A673 (cell line): ENCODE data around the gene CSTF3. TPM values are rescaled to one million over a fixed set of nuclear protein-coding genes. Genes with fewer than 3 reads are reported as not detected.

Experiments
- BruUV-seq: library from RNA; stranded (reverse); fragments of 400-500 nt; replicated peaks from 2 replicates; lab custom pipeline; 2021; lab: Mats Ljungman, UMichigan
- CTCF ChIA-PET: fragments of 300-600 bp; sonication (Branson Sonifier 250); formaldehyde crosslinking; loops from one replicate; lab custom pipeline; 2022; ENCODE audit warnings: antibody characterized with exemption; lab: Charles Lee
- POLR2A ChIA-PET: fragments of 300-600 bp; sonication (Branson Sonifier 250); formaldehyde crosslinking; loops from one replicate; lab custom pipeline; 2022; ENCODE audit warnings: antibody characterized with exemption; ENCODE audit not compliant: low non-redundant PET; lab: Charles Lee
- DNase-seq: peaks from one replicate; pipeline ENCODE4 v3.0.0-alpha.2; 2015; ENCODE audit warnings: low spot score
- H3K27ac ChIP-seq: fragments of 200-600 bp; sonication (generic); 2 replicates; pipeline ENCODE4 v1.5.1; 2016; ENCODE audit warnings: mixed run types, low read depth, mild to moderate bottlenecking, mixed read lengths, antibody characterized with exemption, low read length; ENCODE audit not compliant: poor library complexity, severe bottlenecking
- H3K27me3 ChIP-seq: fragments of 200-600 bp; sonication (generic); replicated peaks from 2 replicates; pipeline ENCODE4 v1.6.1; 2017; ENCODE audit warnings: mixed run types, low read depth, mild to moderate bottlenecking, mixed read lengths, antibody characterized with exemption, low read length; ENCODE audit not compliant: insufficient read depth, poor library complexity
- H3K36me3 ChIP-seq: fragments of 200-600 bp; sonication (generic); 2 replicates; pipeline ENCODE4 v1.6.1; 2016; ENCODE audit warnings: mixed run types, mild to moderate bottlenecking, mixed read lengths, antibody characterized with exemption, low read length; ENCODE audit not compliant: insufficient read depth, poor library complexity, severe bottlenecking
- H3K4me1 ChIP-seq: fragments of 200-600 bp; sonication (generic); 2 replicates; pipeline ENCODE4 v1.6.1; 2017; ENCODE audit warnings: mixed run types, mild to moderate bottlenecking, mixed read lengths, antibody characterized with exemption, low read length; ENCODE audit not compliant: insufficient read depth, poor library complexity, severe bottlenecking
- H3K4me3 ChIP-seq: fragments of 200-600 bp; sonication (generic); 2 replicates; pipeline ENCODE4 v1.5.1; 2016; ENCODE audit warnings: low read depth, mixed run types, mild to moderate bottlenecking, mixed read lengths, low read length; ENCODE audit not compliant: poor library complexity, severe bottlenecking
- H3K9me3 ChIP-seq: fragments of 200-600 bp; sonication (generic); 2 replicates; pipeline ENCODE4 v1.6.1; 2016; ENCODE audit warnings: mixed run types, low read depth, mild to moderate bottlenecking, mixed read lengths, antibody characterized with exemption, low read length; ENCODE audit not compliant: poor library complexity, severe bottlenecking
- EZH2 ChIP-seq: fragments of 200-600 bp; sonication (generic); IDR thresholded peaks from 2 replicates; pipeline ENCODE4 v1.6.1; 2017; ENCODE audit warnings: borderline replicate concordance, low read depth, mild to moderate bottlenecking, mixed read lengths, antibody characterized with exemption, low read length; ENCODE audit not compliant: poor library complexity, severe bottlenecking
- intact Hi-C: fragments of 100-400 bp; cut with micrococcal nuclease; formaldehyde crosslinking; loops from one replicate; pipeline ENCODE4 v1.10.0; 2022; ENCODE audit not compliant: unreplicated experiment
- total RNA-seq: library from RNA; stranded (reverse); gene quantifications from 2 replicates; pipeline ENCODE4 v1.2.3, GENCODE V29; 2021
- TF ChIP-seq, protein P1 (sequence below): fragments of 300-800, 200-600 bp; sonication (generic); conservative IDR thresholded peaks from 2 replicates; pipeline ENCODE4 v1.5.1; 2017; ENCODE audit warnings: low read depth, mild to moderate bottlenecking, antibody characterized with exemption, low read length, moderate library complexity, mixed read lengths

CSTF3 gene
- total RNA-seq, 1 experiment from 2014 or later, result 121 TPM

DNA sequence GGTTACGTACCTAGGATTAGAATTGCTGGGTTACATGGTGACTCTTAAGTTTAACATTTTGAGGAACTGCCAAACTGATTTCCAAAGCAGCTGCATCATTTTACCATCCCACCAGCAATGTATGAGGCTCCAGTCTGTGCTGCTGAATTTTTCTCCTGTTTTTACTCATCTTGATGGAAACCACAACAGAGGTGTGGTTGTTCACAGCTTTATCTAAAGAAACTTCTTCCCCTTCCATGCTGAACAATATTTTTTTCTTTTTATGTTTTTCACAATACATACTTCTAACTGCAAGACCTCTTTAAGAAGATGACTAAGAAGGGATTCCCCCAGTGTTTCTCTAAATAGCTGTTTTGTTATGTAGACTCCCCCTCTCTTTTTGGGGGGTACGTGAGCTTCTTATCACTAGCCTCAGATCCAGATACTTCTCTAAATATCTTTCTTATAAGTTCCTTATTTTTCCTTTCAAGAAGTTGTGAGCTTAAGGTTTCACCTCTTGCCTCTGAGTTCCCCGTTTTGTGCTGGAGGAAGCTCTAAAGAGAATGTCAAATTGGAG lies 97.9 kb downstream of the CSTF3 start:
- CTCF ChIA-PET, result no interaction called here
- POLR2A ChIA-PET, result no interaction called here
- Histone ChIP-seq H3K27ac (no peak overlapping the region), H3K4me1 (peaks cover 52% of the 10 kb centered on the region), H3K9me3 (no peaks in the 10 kb centered on the region), H3K4me3 (no peak overlapping the region), H3K36me3 (peaks cover under 1% of the 10 kb centered on the region), H3K27me3 (no peaks in the 10 kb centered on the region)
- DNase-seq, result no peak
- no peak for TF ChIP-seq EZH2
- intact Hi-C loops, result no loop called here
- no TSS peak for BruUV-seq

DNA sequence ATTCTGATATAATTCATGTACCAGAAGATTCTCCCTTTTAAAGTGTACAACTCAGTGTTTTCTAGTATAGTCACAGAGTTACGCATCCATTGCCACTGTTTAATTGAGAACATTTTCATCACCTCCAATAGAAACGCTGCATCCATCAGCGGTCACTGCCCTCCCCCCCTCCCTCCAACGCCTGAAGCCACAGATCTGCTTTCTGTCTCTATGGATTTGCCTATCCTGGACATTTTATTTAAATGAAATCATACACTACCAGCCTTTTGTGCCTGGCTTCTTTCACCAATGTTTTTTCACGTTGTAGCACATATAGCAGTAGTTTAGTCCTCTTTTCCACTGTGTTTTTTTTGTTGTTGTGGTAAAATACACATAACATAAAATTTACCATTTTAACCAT lies 99.1 kb downstream of the CSTF3 start:
- TF ChIP-seq EZH2, result no peak
- TF ChIP-seq, protein P1, sequence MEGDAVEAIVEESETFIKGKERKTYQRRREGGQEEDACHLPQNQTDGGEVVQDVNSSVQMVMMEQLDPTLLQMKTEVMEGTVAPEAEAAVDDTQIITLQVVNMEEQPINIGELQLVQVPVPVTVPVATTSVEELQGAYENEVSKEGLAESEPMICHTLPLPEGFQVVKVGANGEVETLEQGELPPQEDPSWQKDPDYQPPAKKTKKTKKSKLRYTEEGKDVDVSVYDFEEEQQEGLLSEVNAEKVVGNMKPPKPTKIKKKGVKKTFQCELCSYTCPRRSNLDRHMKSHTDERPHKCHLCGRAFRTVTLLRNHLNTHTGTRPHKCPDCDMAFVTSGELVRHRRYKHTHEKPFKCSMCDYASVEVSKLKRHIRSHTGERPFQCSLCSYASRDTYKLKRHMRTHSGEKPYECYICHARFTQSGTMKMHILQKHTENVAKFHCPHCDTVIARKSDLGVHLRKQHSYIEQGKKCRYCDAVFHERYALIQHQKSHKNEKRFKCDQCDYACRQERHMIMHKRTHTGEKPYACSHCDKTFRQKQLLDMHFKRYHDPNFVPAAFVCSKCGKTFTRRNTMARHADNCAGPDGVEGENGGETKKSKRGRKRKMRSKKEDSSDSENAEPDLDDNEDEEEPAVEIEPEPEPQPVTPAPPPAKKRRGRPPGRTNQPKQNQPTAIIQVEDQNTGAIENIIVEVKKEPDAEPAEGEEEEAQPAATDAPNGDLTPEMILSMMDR, result no peak
- intact Hi-C loops, result no loop called here
- CTCF ChIA-PET, result interaction anchor here (0.6 kb wide), 1 partner anchor 222 kb away, joined by 6 read pairs; no protein-coding TSS in a partner anchor
- H3K36me3 ChIP-seq, result no peaks in the 10 kb centered on the region
- BruUV-seq, result no TSS peak
- H3K4me1 ChIP-seq, result peaks cover 64% of the 10 kb centered on the region
- DNase-seq, result no peak
- H3K27ac ChIP-seq, result no peak overlapping the region
- H3K27me3 ChIP-seq, result no peaks in the 10 kb centered on the region
- no peaks in the 10 kb centered on the region for H3K9me3 ChIP-seq
- POLR2A ChIA-PET, result interaction anchor here (0.6 kb wide), 1 partner anchor 536 kb away, joined by 3 read pairs; no protein-coding TSS in a partner anchor
- no peak overlapping the region for H3K4me3 ChIP-seq

GRCh38 chr11:33060271-33060670 lies 101.0 kb downstream of the CSTF3 start:
- no peak overlapping the region for H3K4me3 ChIP-seq
- BruUV-seq, result no TSS peak
- POLR2A ChIA-PET, result no interaction called here
- H3K4me1 ChIP-seq, result peaks cover 79% of the 10 kb centered on the region
- intact Hi-C loops, result no loop called here
- DNase-seq, result no peak
- CTCF ChIA-PET, result interaction anchor here (0.5 to 0.8 kb wide), 2 partner anchors 18 to 35 kb away, joined by 3 to 4 read pairs; no protein-coding TSS in a partner anchor
- H3K27me3 ChIP-seq, result no peaks in the 10 kb centered on the region
- no peak for TF ChIP-seq EZH2
- H3K9me3 ChIP-seq, result no peaks in the 10 kb centered on the region
- peak overlapping the region; percentile 39 for H3K27ac ChIP-seq
- no peaks in the 10 kb centered on the region for H3K36me3 ChIP-seq

DNA sequence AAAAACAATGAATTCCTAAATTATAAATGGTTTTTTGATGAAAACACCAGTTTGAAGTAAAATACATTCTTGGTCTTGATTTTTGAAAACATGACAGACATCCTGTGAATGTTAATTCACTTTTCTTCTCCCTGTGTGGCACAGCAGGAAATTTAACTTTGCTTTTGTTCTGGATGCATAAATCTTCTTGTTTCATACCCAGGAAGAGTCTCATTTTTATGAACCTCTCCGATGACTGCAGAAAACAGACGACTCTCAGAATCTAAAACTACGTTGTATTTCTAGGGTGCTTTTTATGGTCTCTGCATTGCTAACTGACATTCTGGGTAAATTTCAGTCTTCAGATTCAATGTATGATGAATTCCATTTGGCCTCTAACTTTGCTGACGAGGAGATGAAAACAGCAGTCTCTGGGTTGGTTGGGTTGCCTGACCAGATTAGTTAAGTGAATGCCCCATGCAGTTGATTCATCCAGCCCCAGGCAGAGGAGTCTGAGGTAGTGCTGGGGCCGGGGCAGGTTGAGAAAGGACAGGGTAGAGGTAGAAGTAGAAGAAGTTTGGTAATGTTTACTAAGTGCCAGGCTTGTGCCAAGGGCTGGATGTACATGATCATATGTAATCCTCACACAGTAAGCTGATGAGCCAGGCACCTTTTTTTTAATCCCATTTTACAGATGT lies 101.8 kb downstream of the CSTF3 start:
- ChIA-PET POLR2A (no interaction called here), CTCF (interaction anchor here (0.5 kb wide), 2 partner anchors 36 to 726 kb away, joined by 3 to 9 read pairs; no protein-coding TSS in a partner anchor)
- intact Hi-C loops, result loop anchor here (1.0 kb wide), 1 partner anchor 18 kb away; no protein-coding TSS in a partner anchor
- no peak for TF ChIP-seq EZH2
- TF ChIP-seq, protein P1, result no peak
- BruUV-seq, result TSS peak; percentile 9
- Histone ChIP-seq H3K4me3 (no peak overlapping the region), H3K27ac (peak overlapping the region; percentile 39), H3K4me1 (peaks cover 79% of the 10 kb centered on the region), H3K27me3 (no peaks in the 10 kb centered on the region), H3K9me3 (no peaks in the 10 kb centered on the region), H3K36me3 (no peaks in the 10 kb centered on the region)
- DNase-seq, result peak; percentile 95
